Neural cell (in vitro differentiated cells): ENCODE data around the gene MORC3.

Experiments
- CTCF ChIP-seq: fragments of 450-650 bp; IDR thresholded peaks from 2 replicates; pipeline ENCODE4 v1.5.1; 2014; ENCODE audit warnings: antibody characterized with exemption, mild to moderate bottlenecking, moderate library complexity; ENCODE audit not compliant: poor library complexity, severe bottlenecking
- EP300 ChIP-seq: fragments of 450-650 bp; conservative IDR thresholded peaks from 2 replicates; pipeline ENCODE4 v1.6.1; 2014; ENCODE audit warnings: antibody characterized with exemption, mild to moderate bottlenecking, moderate library complexity; ENCODE audit not compliant: poor library complexity, severe bottlenecking
- POLR2AphosphoS5 ChIP-seq: IDR thresholded peaks from 2 replicates; pipeline ENCODE4 v1.6.1; 2012
- RAD21 ChIP-seq: fragments of 450-650 bp; conservative IDR thresholded peaks from 2 replicates; pipeline ENCODE4 v1.6.1; 2014; ENCODE audit warnings: antibody characterized with exemption, mild to moderate bottlenecking, moderate library complexity
- SMC3 ChIP-seq: fragments of 450-650 bp; conservative IDR thresholded peaks from 2 replicates; pipeline ENCODE4 v1.6.1; 2014; ENCODE audit warnings: antibody characterized with exemption, mild to moderate bottlenecking, moderate library complexity; ENCODE audit not compliant: poor library complexity
- TAF1 ChIP-seq: IDR thresholded peaks from 2 replicates; pipeline ENCODE4 v1.6.1; 2012; ENCODE audit warnings: low read depth
- TF ChIP-seq, protein P1 (sequence below): IDR thresholded peaks from 2 replicates; pipeline ENCODE4 v1.6.1; 2012; ENCODE audit warnings: borderline replicate concordance

DNA sequence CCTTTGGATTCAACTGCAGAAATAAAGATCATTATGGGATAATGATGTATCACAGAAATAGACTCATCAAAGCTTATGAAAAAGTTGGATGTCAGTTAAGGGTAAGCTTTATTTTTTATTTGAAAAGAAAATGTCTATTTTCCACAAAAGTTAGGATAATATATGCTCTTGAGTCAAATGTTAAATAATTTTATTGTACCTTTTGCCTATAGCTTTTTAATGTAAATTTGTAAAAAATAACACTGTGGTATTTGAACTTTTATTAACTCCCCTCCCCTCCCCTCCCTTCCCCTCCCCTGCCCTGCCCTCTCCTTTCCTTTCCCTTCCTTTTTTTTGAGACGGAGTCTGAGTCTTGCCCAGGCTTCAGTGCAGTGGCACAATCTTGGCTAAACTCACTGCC is 24.9 kb downstream of the MORC3 start:
- TF ChIP-seq CTCF = no peak
- no peak for TF ChIP-seq POLR2AphosphoS5
- TF ChIP-seq, protein P1, sequence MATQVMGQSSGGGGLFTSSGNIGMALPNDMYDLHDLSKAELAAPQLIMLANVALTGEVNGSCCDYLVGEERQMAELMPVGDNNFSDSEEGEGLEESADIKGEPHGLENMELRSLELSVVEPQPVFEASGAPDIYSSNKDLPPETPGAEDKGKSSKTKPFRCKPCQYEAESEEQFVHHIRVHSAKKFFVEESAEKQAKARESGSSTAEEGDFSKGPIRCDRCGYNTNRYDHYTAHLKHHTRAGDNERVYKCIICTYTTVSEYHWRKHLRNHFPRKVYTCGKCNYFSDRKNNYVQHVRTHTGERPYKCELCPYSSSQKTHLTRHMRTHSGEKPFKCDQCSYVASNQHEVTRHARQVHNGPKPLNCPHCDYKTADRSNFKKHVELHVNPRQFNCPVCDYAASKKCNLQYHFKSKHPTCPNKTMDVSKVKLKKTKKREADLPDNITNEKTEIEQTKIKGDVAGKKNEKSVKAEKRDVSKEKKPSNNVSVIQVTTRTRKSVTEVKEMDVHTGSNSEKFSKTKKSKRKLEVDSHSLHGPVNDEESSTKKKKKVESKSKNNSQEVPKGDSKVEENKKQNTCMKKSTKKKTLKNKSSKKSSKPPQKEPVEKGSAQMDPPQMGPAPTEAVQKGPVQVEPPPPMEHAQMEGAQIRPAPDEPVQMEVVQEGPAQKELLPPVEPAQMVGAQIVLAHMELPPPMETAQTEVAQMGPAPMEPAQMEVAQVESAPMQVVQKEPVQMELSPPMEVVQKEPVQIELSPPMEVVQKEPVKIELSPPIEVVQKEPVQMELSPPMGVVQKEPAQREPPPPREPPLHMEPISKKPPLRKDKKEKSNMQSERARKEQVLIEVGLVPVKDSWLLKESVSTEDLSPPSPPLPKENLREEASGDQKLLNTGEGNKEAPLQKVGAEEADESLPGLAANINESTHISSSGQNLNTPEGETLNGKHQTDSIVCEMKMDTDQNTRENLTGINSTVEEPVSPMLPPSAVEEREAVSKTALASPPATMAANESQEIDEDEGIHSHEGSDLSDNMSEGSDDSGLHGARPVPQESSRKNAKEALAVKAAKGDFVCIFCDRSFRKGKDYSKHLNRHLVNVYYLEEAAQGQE = no peak
- TF ChIP-seq EP300 = no peak
- TF ChIP-seq SMC3 = no peak
- TF ChIP-seq RAD21 = no peak
- TF ChIP-seq TAF1 = no peak
